ENCODE data around the gene SLC25A10.

DNA sequence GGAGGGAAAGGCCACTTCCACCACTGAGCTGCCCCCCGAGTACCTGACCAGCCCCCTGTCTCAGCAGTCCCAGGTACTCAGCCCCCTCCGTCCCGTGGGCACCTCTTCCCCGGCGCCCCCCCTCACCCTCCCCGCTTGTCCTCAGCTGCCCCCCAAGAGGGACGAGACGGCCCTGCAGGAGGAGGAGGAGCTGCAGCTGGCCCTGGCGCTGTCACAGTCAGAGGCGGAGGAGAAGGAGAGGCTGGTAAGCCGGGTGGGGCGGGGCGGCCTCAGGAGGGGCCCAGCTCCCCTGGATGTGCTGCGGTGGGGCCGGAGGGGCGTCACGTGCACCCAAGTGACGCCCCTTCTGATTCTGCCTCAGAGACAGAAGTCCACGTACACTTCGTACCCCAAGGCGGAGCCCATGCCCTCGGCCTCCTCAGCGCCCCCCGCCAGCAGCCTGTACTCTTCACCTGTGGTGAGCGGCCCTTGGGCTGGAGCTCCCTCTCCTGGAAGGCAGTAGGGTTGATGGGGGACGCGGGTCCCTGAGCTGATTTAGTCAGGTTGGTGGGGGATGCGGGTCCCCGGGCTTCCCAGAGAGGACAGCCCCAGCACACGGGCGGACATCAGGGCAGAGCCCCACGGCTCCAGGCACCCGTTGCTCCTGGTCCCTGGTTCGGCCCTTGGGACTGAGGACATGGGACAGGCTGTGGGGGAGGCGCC is 18.4 kb upstream of the SLC25A10 start:
- TF ChIP-seq EP300 (IDR thresholded peaks at IDR 0.05; ENCODE audit: borderline replicate concordance) (no peak), REST (IDR thresholded peaks at IDR 0.05; ENCODE audit: low read depth) (no peak), TAF1 (IDR thresholded peaks at IDR 0.05; ENCODE audit: low read depth) (no peak), EGR1 (IDR thresholded peaks at IDR 0.05) (no peak), ZBTB7A (IDR thresholded peaks at IDR 0.05; ENCODE audit: low read depth) (no peak), RAD21 (IDR thresholded peaks at IDR 0.05; ENCODE audit: low read depth) (peak; percentile 25; the same call in 1 of the 2 replicates)
- TF ChIP-seq, protein P1, sequence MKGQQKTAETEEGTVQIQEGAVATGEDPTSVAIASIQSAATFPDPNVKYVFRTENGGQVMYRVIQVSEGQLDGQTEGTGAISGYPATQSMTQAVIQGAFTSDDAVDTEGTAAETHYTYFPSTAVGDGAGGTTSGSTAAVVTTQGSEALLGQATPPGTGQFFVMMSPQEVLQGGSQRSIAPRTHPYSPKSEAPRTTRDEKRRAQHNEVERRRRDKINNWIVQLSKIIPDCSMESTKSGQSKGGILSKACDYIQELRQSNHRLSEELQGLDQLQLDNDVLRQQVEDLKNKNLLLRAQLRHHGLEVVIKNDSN (IDR thresholded peaks at IDR 0.05) = no peak

All from Ishikawa (cell line).